OCI-LY3 (cell line): Measurements from ENCODE around the gene ASTN1.

Experiments used
- H2AFZ ChIP-seq: fragments of 200-600, 300-600 bp; shearing (Covaris generic); 2 replicates; pipeline ENCODE4 v1.6.0; 2014; ENCODE audit warnings: antibody characterized with exemption, low read depth, low read length
- H3K27ac ChIP-seq: fragments of 200-600, 300-600 bp; sonication (generic); 2 replicates; pipeline ENCODE4 v1.5.1; 2014; ENCODE audit warnings: mild to moderate bottlenecking, low read length, moderate library complexity, mixed read lengths
- H3K27me3 ChIP-seq: fragments of 200-600, 300-600 bp; sonication (generic); 2 replicates; pipeline ENCODE4 v1.6.1; 2014; ENCODE audit warnings: low read depth, low read length, mixed read lengths
- H3K36me3 ChIP-seq: fragments of 200-600, 300-600 bp; sonication (generic); replicated peaks from 2 replicates; pipeline ENCODE3; 2014; ENCODE audit warnings: low read depth, low read length, mixed read lengths
- H3K4me1 ChIP-seq: fragments of 300-600, 200-600 bp; sonication (generic); 2 replicates; pipeline ENCODE4 v1.6.1; 2014; ENCODE audit warnings: low read length, mixed read lengths
- H3K4me2 ChIP-seq: fragments of 200-600, 300-600 bp; sonication (generic); 2 replicates; pipeline ENCODE4 v1.6.1; 2014; ENCODE audit warnings: low read length, mixed read lengths
- H3K4me3 ChIP-seq: fragments of 300-600, 200-600 bp; sonication (generic); 2 replicates; pipeline ENCODE4 v1.5.1; 2014; ENCODE audit warnings: antibody characterized with exemption, mild to moderate bottlenecking, low read length, moderate library complexity
- H3K79me2 ChIP-seq: fragments of 300-600, 200-600 bp; shearing (Covaris generic); 2 replicates; pipeline ENCODE4 v1.6.1; 2014; ENCODE audit warnings: mild to moderate bottlenecking, low read length, mixed read lengths
- H3K9ac ChIP-seq: fragments of 300-600, 200-600 bp; shearing (Covaris generic); 2 replicates; pipeline ENCODE4 v1.6.0; 2014; ENCODE audit warnings: mild to moderate bottlenecking, low read length, moderate library complexity
- H3K9me3 ChIP-seq: fragments of 200-600, 300-600 bp; shearing (Covaris generic); 2 replicates; pipeline ENCODE4 v1.6.1; 2014; ENCODE audit warnings: low read length, mixed read lengths; ENCODE audit not compliant: insufficient read depth
- H4K20me1 ChIP-seq: fragments of 200-600, 300-600 bp; sonication (generic); 2 replicates; pipeline ENCODE4 v1.6.1; 2016; ENCODE audit warnings: low read length, mixed read lengths; ENCODE audit not compliant: insufficient read depth
- EZH2phosphoT487 ChIP-seq: fragments of 200-600 bp; shearing (Covaris generic); IDR thresholded peaks from 2 replicates; pipeline ENCODE4 v1.6.1; 2018; ENCODE audit warnings: antibody characterized with exemption, mixed run types, low read depth
- TF ChIP-seq, protein P1 (sequence below): fragments of 200-600, 300-600 bp; sonication (generic); IDR thresholded peaks from 2 replicates; pipeline ENCODE4 v1.5.1; 2014; ENCODE audit warnings: antibody characterized with exemption, low read length, low read depth

Gene ASTN1

DNA sequence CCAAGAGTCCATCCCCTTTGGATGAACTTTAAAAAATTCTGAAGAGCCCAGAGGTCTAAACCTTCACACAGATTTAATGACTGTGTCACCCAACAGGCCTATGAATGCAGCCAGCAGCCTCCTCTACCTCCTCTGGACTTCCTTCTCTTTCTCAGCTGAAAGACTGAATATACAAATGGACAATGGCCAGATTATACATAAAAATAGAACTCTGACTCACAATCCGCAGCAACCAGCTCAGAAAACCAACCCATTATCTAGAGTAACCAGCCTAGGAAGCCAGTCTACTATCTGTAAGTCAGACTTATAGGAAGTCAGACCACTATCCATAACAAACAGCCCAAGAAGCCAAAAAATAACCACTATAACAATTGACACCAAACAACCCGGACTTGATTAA, 224.5 kb downstream of the ASTN1 start:
- Histone ChIP-seq H2AFZ (no peak overlapping the region), H3K9me3 (no peaks in the 10 kb centered on the region), H3K27ac (no peak overlapping the region), H3K9ac (no peak overlapping the region), H3K4me3 (no peak overlapping the region), H4K20me1 (no peaks in the 10 kb centered on the region), H3K4me1 (0 out of 2 replicates have a peak, but pooled peaks cover 2% of the 10 kb centered on the region), H3K79me2 (no peaks in the 10 kb centered on the region), H3K36me3 (no peaks in the 10 kb centered on the region), H3K4me2 (no peak overlapping the region), H3K27me3 (peaks cover 38% of the 10 kb centered on the region)
- no peak for TF ChIP-seq EZH2phosphoT487
- TF ChIP-seq, protein P1, sequence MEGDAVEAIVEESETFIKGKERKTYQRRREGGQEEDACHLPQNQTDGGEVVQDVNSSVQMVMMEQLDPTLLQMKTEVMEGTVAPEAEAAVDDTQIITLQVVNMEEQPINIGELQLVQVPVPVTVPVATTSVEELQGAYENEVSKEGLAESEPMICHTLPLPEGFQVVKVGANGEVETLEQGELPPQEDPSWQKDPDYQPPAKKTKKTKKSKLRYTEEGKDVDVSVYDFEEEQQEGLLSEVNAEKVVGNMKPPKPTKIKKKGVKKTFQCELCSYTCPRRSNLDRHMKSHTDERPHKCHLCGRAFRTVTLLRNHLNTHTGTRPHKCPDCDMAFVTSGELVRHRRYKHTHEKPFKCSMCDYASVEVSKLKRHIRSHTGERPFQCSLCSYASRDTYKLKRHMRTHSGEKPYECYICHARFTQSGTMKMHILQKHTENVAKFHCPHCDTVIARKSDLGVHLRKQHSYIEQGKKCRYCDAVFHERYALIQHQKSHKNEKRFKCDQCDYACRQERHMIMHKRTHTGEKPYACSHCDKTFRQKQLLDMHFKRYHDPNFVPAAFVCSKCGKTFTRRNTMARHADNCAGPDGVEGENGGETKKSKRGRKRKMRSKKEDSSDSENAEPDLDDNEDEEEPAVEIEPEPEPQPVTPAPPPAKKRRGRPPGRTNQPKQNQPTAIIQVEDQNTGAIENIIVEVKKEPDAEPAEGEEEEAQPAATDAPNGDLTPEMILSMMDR, result no peak

DNA sequence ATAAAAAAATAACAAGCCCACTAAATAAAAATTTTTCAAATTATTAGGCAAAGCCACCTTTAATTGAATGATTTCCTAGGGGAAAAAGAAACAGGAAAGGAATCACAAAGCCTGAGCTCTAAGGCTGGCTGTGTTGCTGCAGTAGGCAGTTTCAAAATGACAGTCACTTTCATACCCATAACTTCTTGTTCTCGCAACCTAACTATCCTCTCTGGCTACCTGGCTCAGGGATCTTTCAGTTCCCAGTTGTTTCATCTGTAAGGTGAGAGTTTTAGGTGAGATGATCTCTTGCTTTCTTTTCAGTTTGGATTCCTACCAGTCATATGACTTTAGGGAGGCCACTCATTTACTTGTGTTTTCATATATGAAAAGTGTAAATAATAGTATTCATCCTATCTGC, 226.1 kb downstream of the ASTN1 start:
- Histone ChIP-seq H3K27me3 (peaks cover 45% of the 10 kb centered on the region), H2AFZ (no peak overlapping the region), H3K79me2 (no peaks in the 10 kb centered on the region), H3K4me3 (no peak overlapping the region), H4K20me1 (no peaks in the 10 kb centered on the region), H3K4me1 (0 out of 2 replicates have a peak, but pooled peaks cover 2% of the 10 kb centered on the region), H3K36me3 (no peaks in the 10 kb centered on the region), H3K9me3 (no peaks in the 10 kb centered on the region), H3K27ac (no peak overlapping the region), H3K4me2 (no peak overlapping the region), H3K9ac (no peak overlapping the region)
- no peak for TF ChIP-seq EZH2phosphoT487
- TF ChIP-seq, protein P1, result no peak

DNA sequence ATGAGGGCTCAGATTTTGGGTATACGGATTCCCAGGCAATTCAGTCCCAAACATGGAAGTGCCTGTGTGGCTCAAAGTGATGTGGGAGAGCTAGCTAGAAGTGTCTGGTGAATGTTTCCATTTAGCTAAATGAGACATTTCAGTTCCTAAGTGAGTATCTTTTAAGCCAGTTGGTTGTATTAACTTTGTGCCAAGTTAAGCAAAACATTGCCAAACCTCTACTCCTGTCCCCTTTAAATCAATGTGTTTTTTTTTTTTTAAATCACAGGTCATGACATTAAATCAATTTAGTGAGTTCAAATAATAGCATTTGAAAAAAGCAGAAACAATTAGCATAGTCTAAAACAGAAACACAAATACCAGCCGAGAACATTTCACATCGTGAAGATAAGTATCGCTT, 230.1 kb downstream of the ASTN1 start:
- no peaks in the 10 kb centered on the region for H3K9me3 ChIP-seq
- no peaks in the 10 kb centered on the region for H3K36me3 ChIP-seq
- no peaks in the 10 kb centered on the region for H3K79me2 ChIP-seq
- no peak overlapping the region for H3K4me3 ChIP-seq
- no peak overlapping the region for H3K4me2 ChIP-seq
- 0 out of 2 replicates have a peak, but pooled peaks cover 2% of the 10 kb centered on the region for H3K4me1 ChIP-seq
- TF ChIP-seq, protein P1, result no peak
- TF ChIP-seq EZH2phosphoT487, result no peak
- H3K27me3 ChIP-seq, result peaks cover 33% of the 10 kb centered on the region
- no peak overlapping the region for H3K9ac ChIP-seq
- H4K20me1 ChIP-seq, result no peaks in the 10 kb centered on the region
- H3K27ac ChIP-seq, result no peak overlapping the region
- H2AFZ ChIP-seq, result no peak overlapping the region

- TF ChIP-seq EZH2phosphoT487, result no peak
- TF ChIP-seq, protein P1, result no peak
- H3K9ac ChIP-seq, result no peak overlapping the region
- H2AFZ ChIP-seq, result no peak overlapping the region
- H4K20me1 ChIP-seq, result no peaks in the 10 kb centered on the region
- H3K27me3 ChIP-seq, result peaks cover 34% of the 10 kb centered on the region
- H3K4me2 ChIP-seq, result no peak overlapping the region
- H3K4me3 ChIP-seq, result no peak overlapping the region
- no peaks in the 10 kb centered on the region for H3K79me2 ChIP-seq
- H3K9me3 ChIP-seq, result no peaks in the 10 kb centered on the region
- H3K36me3 ChIP-seq, result no peaks in the 10 kb centered on the region
- H3K4me1 ChIP-seq, result no peaks in the 10 kb centered on the region
- H3K27ac ChIP-seq, result no peak overlapping the region
Observed at GRCh38 chr1:176932114-176933104, 232.1 kb downstream of the ASTN1 start.
